ENCODE measurements around the gene MAPK10.
A peak's percentile ranks its signal among the peaks of the same experiment; 100 is the strongest.
"Not testable (repeated sequence)": the region's sequence is repeated elsewhere in the genome, so short reads cannot be mapped to it uniquely, and the experiment has no call there.

MAPK10 gene

GRCh38 chr4:85968945-85969819, 390.7 kb downstream of the MAPK10 start:
- DNase-seq (ENCODE audit: low spot score), result peak; percentile 9

- no peak for DNase-seq (ENCODE audit: low spot score)
Observed at GRCh38 chr4:85967872-85968271, 392.0 kb downstream of the MAPK10 start.

GRCh38 chr4:85966373-85966772, 393.5 kb downstream of the MAPK10 start:
- no peak for DNase-seq (ENCODE audit: low spot score)

GRCh38 chr4:85965529-85965928, 394.3 kb downstream of the MAPK10 start:
- no peak for DNase-seq (ENCODE audit: low spot score)

GRCh38 chr4:85965017-85965416, 394.8 kb downstream of the MAPK10 start:
- not testable (repeated sequence) for DNase-seq (ENCODE audit: low spot score)

- no peak for DNase-seq (ENCODE audit: low spot score)
Observed at GRCh38 chr4:85964298-85964697, 395.6 kb downstream of the MAPK10 start.

GRCh38 chr4:85963231-85963630, 396.6 kb downstream of the MAPK10 start:
- DNase-seq (ENCODE audit: low spot score), result no peak

- no peak for DNase-seq (ENCODE audit: low spot score)
Observed at GRCh38 chr4:85961887-85962286, 398.0 kb downstream of the MAPK10 start.

- no peak for DNase-seq (ENCODE audit: low spot score)
Observed at GRCh38 chr4:85956293-85956945, 403.4 kb downstream of the MAPK10 start.

- no peak for DNase-seq (ENCODE audit: low spot score)
Observed at GRCh38 chr4:85955620-85956292, 404.1 kb downstream of the MAPK10 start.

GRCh38 chr4:85953651-85954018, 406.2 kb downstream of the MAPK10 start:
- DNase-seq (ENCODE audit: low spot score), result no peak

- DNase-seq (ENCODE audit: low spot score), result no peak
Observed at GRCh38 chr4:85952972-85953650, 406.7 kb downstream of the MAPK10 start.

GRCh38 chr4:85952528-85952927, 407.3 kb downstream of the MAPK10 start:
- DNase-seq (ENCODE audit: low spot score), result no peak

- DNase-seq (ENCODE audit: low spot score), result no peak
Observed at GRCh38 chr4:85951099-85951498, 408.8 kb downstream of the MAPK10 start.

- no peak for DNase-seq (ENCODE audit: low spot score)
Observed at GRCh38 chr4:85946821-85947220, 413.0 kb downstream of the MAPK10 start.

- DNase-seq (ENCODE audit: low spot score), result no peak
Observed at GRCh38 chr4:85942107-85942506, 417.7 kb downstream of the MAPK10 start.

GRCh38 chr4:85940151-85940550, 419.7 kb downstream of the MAPK10 start:
- DNase-seq (ENCODE audit: low spot score), result no peak
